ENCODE measurements around the gene CDK4.
"Not testable (repeated sequence)": the region's sequence is repeated elsewhere in the genome, so short reads cannot be mapped to it uniquely, and the experiment has no call there.

The CDK4 gene

GRCh38 chr12:57717846-57718640 lies 34.1 kb downstream of the CDK4 start:
- no peak for TF ChIP-seq CTCF (IDR thresholded peaks at IDR 0.05; ENCODE audit: insufficient read depth, low read length, poor library complexity, severe bottlenecking)
- H3K36me3 ChIP-seq (ENCODE audit: control insufficient read depth, insufficient read depth, low read length) = peaks cover 40% of the 10 kb centered on the region
- H3K27me3 ChIP-seq (replicated peaks; ENCODE audit: control insufficient read depth, insufficient read depth, low read length) = no peaks in the 10 kb centered on the region
- H3K4me3 ChIP-seq (replicated peaks; ENCODE audit: low read depth, low read length) = no peak overlapping the region
- no peak for DNase-seq (ENCODE audit: extremely low read depth, insufficient read length)

GRCh38 chr12:57717131-57717530 lies 35.0 kb downstream of the CDK4 start:
- TF ChIP-seq CTCF (IDR thresholded peaks at IDR 0.05; ENCODE audit: insufficient read depth, low read length, poor library complexity, severe bottlenecking) = no peak
- Histone ChIP-seq H3K36me3 (ENCODE audit: control insufficient read depth, insufficient read depth, low read length) (peaks cover 43% of the 10 kb centered on the region), H3K4me3 (replicated peaks; ENCODE audit: low read depth, low read length) (no peak overlapping the region), H3K27me3 (replicated peaks; ENCODE audit: control insufficient read depth, insufficient read depth, low read length) (no peaks in the 10 kb centered on the region)
- DNase-seq (ENCODE audit: extremely low read depth, insufficient read length) = no peak

GRCh38 chr12:57716305-57716704 lies 35.8 kb downstream of the CDK4 start:
- H3K4me3 ChIP-seq (replicated peaks; ENCODE audit: low read depth, low read length) = no peak overlapping the region
- no peaks in the 10 kb centered on the region for H3K27me3 ChIP-seq (replicated peaks; ENCODE audit: control insufficient read depth, insufficient read depth, low read length)
- DNase-seq (ENCODE audit: extremely low read depth, insufficient read length) = no peak
- H3K36me3 ChIP-seq (ENCODE audit: control insufficient read depth, insufficient read depth, low read length) = peaks cover 38% of the 10 kb centered on the region
- no peak for TF ChIP-seq CTCF (IDR thresholded peaks at IDR 0.05; ENCODE audit: insufficient read depth, low read length, poor library complexity, severe bottlenecking)

GRCh38 chr12:57715786-57716185 lies 36.3 kb downstream of the CDK4 start:
- DNase-seq (ENCODE audit: extremely low read depth, insufficient read length) = no peak
- Histone ChIP-seq H3K27me3 (replicated peaks; ENCODE audit: control insufficient read depth, insufficient read depth, low read length) (no peaks in the 10 kb centered on the region), H3K36me3 (ENCODE audit: control insufficient read depth, insufficient read depth, low read length) (peaks cover 35% of the 10 kb centered on the region), H3K4me3 (replicated peaks; ENCODE audit: low read depth, low read length) (no peak overlapping the region)
- TF ChIP-seq CTCF (IDR thresholded peaks at IDR 0.05; ENCODE audit: insufficient read depth, low read length, poor library complexity, severe bottlenecking) = no peak

- H3K27me3 ChIP-seq (replicated peaks; ENCODE audit: control insufficient read depth, insufficient read depth, low read length); H3K4me3 ChIP-seq (replicated peaks; ENCODE audit: low read depth, low read length): not testable (repeated sequence)
Observed at GRCh38 chr12:57715036-57715748, 36.9 kb downstream of the CDK4 start.

GRCh38 chr12:57713209-57713608 lies 38.9 kb downstream of the CDK4 start:
- TF ChIP-seq CTCF (IDR thresholded peaks at IDR 0.05; ENCODE audit: insufficient read depth, low read length, poor library complexity, severe bottlenecking) = no peak
- no peaks in the 10 kb centered on the region for H3K27me3 ChIP-seq (replicated peaks; ENCODE audit: control insufficient read depth, insufficient read depth, low read length)
- DNase-seq (ENCODE audit: extremely low read depth, insufficient read length) = no peak
- peaks cover 16% of the 10 kb centered on the region for H3K36me3 ChIP-seq (ENCODE audit: control insufficient read depth, insufficient read depth, low read length)
- no peak overlapping the region for H3K4me3 ChIP-seq (replicated peaks; ENCODE audit: low read depth, low read length)

More at GRCh38 chr12:57715036-57715748, 36.9 kb downstream of the CDK4 start:
- H3K36me3 ChIP-seq (ENCODE audit: control insufficient read depth, insufficient read depth, low read length) = peaks cover 31% of the 10 kb centered on the region
- not testable (repeated sequence) for DNase-seq (ENCODE audit: extremely low read depth, insufficient read length)

Measured in GM06990 (cell line).